Type B pancreatic cell (in vitro differentiated cells): ENCODE data around the gene BCL6. TPM values are rescaled to one million over a fixed set of nuclear protein-coding genes. Genes with fewer than 3 reads are reported as not detected.
A peak's percentile ranks its signal among the peaks of the same experiment; 100 is the strongest.

Source experiments
- DNase-seq: peaks from one replicate; pipeline ENCODE4 v3.0.0; 2021; ENCODE audit warnings: mixed read lengths; ENCODE audit not compliant: unreplicated experiment; ENCODE audit errors: extremely low spot score
- H3K27ac Mint-ChIP-seq: 2 replicates; pipeline ENCODE4 v1.8.0; 2021; ENCODE audit warnings: mild to moderate bottlenecking, mixed read lengths
- H3K27me3 Mint-ChIP-seq: 2 replicates; pipeline ENCODE4 v1.8.0; 2021; ENCODE audit warnings: mixed read lengths
- H3K36me3 Mint-ChIP-seq: 2 replicates; pipeline ENCODE4 v1.8.0; 2021; ENCODE audit warnings: mixed read lengths
- H3K4me1 Mint-ChIP-seq: one replicate; pipeline ENCODE4 v1.8.0; 2021; ENCODE audit warnings: mixed read lengths; ENCODE audit not compliant: unreplicated experiment
- H3K4me3 Mint-ChIP-seq: 2 replicates; pipeline ENCODE4 v1.8.0; 2021; ENCODE audit warnings: mild to moderate bottlenecking, mixed read lengths
- H3K9me3 Mint-ChIP-seq: 2 replicates; pipeline ENCODE4 v1.8.0; 2021; ENCODE audit warnings: mixed read lengths
- total RNA-seq: library from RNA; stranded (reverse); gene quantifications from 2 replicates; pipeline ENCODE4 v1.2.1, GENCODE V29; 2021; ENCODE audit warnings: low replicate concordance
- TF ChIP-seq, protein P1 (sequence below): fragments of 200-600 bp; sonication (generic); conservative IDR thresholded peaks from 2 replicates; pipeline ENCODE4 v1.5.0; 2021; ENCODE audit warnings: antibody characterized with exemption, mild to moderate bottlenecking

BCL6 gene
- total RNA-seq, 1 donor from 2014 or later, result 27.3 TPM

DNA sequence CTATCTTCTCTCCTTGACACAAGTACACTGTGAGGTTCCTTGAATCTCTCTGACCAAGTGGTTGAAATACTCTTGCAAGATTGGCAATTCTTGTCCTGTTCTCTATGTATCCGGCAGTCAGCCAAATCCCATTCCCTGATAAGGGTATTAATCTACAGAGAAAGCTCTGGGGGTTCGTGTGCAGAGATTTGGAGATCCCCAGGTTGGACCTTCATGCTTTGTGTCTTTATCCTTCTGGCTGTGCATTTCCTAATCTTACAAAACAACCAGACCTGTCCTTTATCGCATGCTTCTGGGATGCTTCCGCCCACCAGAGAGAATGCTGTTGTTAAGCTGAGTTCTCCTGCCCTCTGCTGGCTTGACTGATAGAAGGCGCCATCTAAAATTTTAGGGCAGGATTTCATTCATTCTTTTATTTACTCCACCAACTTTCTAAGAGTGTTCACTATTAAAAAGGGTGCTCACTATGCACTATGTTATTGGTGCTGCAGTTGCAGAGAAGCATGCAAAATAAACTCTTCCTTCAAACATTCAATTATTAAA is 66.5 kb downstream of the BCL6 start:
- Mint-ChIP-seq H3K4me1 (peaks cover 9% of the 10 kb centered on the region), H3K27ac (no peak overlapping the region), H3K36me3 (no peaks in the 10 kb centered on the region), H3K9me3 (no peaks in the 10 kb centered on the region), H3K27me3 (peaks cover 43% of the 10 kb centered on the region), H3K4me3 (no peak overlapping the region)
- DNase-seq, result no peak
- TF ChIP-seq, protein P1, sequence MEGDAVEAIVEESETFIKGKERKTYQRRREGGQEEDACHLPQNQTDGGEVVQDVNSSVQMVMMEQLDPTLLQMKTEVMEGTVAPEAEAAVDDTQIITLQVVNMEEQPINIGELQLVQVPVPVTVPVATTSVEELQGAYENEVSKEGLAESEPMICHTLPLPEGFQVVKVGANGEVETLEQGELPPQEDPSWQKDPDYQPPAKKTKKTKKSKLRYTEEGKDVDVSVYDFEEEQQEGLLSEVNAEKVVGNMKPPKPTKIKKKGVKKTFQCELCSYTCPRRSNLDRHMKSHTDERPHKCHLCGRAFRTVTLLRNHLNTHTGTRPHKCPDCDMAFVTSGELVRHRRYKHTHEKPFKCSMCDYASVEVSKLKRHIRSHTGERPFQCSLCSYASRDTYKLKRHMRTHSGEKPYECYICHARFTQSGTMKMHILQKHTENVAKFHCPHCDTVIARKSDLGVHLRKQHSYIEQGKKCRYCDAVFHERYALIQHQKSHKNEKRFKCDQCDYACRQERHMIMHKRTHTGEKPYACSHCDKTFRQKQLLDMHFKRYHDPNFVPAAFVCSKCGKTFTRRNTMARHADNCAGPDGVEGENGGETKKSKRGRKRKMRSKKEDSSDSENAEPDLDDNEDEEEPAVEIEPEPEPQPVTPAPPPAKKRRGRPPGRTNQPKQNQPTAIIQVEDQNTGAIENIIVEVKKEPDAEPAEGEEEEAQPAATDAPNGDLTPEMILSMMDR, result peak; percentile 85

DNA sequence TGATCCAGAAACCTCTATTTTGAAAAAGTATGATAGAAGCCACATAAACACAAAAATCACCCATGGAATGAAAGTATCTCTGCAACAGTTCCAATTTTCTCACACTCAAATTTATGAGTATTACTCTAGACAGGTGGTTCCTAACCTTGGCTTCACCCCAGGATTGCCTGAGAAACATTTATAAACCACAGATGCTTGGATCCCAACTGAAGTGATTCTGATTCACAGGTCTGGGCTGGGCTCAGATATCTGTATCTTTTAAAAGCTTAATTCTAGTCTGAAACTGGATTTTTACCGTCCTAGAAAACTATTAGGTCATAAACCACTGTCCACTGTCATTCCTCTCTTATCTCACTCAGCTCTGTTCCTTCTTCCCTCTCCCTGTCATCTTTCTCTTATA is 67.7 kb downstream of the BCL6 start:
- Mint-ChIP-seq H3K4me1 (peaks cover 9% of the 10 kb centered on the region), H3K27ac (no peak overlapping the region), H3K27me3 (peaks cover 55% of the 10 kb centered on the region), H3K36me3 (no peaks in the 10 kb centered on the region), H3K4me3 (no peak overlapping the region), H3K9me3 (no peaks in the 10 kb centered on the region)
- TF ChIP-seq, protein P1, result no peak
- DNase-seq, result no peak

DNA sequence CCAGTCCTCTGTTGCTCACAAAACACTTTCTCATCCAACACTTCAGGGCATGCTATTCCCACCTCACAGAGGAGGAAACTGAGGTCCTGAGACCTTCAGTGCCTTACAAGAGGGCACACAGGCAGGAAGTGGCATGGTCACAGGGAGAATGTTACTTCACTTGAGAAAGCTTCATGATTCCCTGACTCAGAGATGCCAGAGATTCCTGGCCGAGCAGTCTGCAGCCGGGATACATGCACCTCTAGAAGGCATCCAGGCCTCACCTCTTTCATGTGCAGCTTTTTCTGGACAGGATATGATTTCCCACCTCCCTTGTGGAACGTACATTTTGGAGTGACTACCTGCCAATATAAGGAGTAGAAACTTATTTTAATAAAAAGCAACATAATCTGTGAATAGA is 72.3 kb downstream of the BCL6 start:
- Mint-ChIP-seq H3K27me3 (peaks cover 85% of the 10 kb centered on the region), H3K27ac (no peak overlapping the region), H3K36me3 (no peaks in the 10 kb centered on the region), H3K4me1 (peaks cover 5% of the 10 kb centered on the region), H3K9me3 (no peaks in the 10 kb centered on the region), H3K4me3 (no peak overlapping the region)
- TF ChIP-seq, protein P1, result no peak
- DNase-seq, result no peak

Other genes with a start within 250 kb of the BCL6 start
- 553 and 667 TPM in 2 replicates for gene SST, start 75.1 kb downstream of the BCL6 start, total RNA-seq
- not detected in 2 replicates for gene RTP2, start 42.9 kb downstream of the BCL6 start, total RNA-seq